HepG2 (cell line): ENCODE measurements around the gene BAIAP3. TPM values are rescaled to one million over a fixed set of nuclear protein-coding genes. Genes with fewer than 3 reads are reported as not detected.

Experiments used
- CAMTA2 ChIP-seq: sonication (generic); formaldehyde crosslinking; IDR thresholded peaks from 2 replicates; pipeline ENCODE4 v1.4.0; 2020; ENCODE audit warnings: mild to moderate bottlenecking, missing genetic modification reagents, borderline replicate concordance
- CBFB ChIP-seq: sonication (generic); formaldehyde crosslinking; IDR thresholded peaks from 2 replicates; pipeline ENCODE4 v1.4.0; 2020; ENCODE audit warnings: missing genetic modification reagents
- DNMT3B ChIP-seq: conservative IDR thresholded peaks from 2 replicates; pipeline ENCODE4 v1.6.1; 2016; ENCODE audit warnings: missing biosample characterization, control low read depth
- GABPA ChIP-seq, 2 experiments: IDR thresholded peaks; 2 replicates each; pipeline ENCODE4 v1.6.1; 2011 to 2016; ENCODE audit warnings: low read depth in 2 of 2, low read length in 1 of 2, missing biosample characterization in 1 of 2, missing genetic modification characterization in 1 of 2
- GPN1 ChIP-seq: sonication (generic); formaldehyde crosslinking; IDR thresholded peaks from 2 replicates; pipeline ENCODE4 v1.5.1; 2020; ENCODE audit warnings: missing genetic modification reagents, borderline replicate concordance
- HDAC1 ChIP-seq: sonication (generic); formaldehyde crosslinking; IDR thresholded peaks from 2 replicates; pipeline ENCODE4 v1.5.1; 2020; ENCODE audit warnings: mild to moderate bottlenecking, missing genetic modification reagents
- JUN ChIP-seq: sonication (generic); formaldehyde crosslinking; IDR thresholded peaks from 2 replicates; pipeline ENCODE4 v1.4.0; 2020; ENCODE audit warnings: mild to moderate bottlenecking, missing genetic modification reagents
- MEIS2 ChIP-seq: sonication (generic); formaldehyde crosslinking; IDR thresholded peaks from 2 replicates; pipeline ENCODE4 v1.9.0; 2021; ENCODE audit warnings: mild to moderate bottlenecking, missing genetic modification reagents
- PLRG1 ChIP-seq: fragments of 450-650 bp; conservative IDR thresholded peaks from 2 replicates; pipeline ENCODE4 v1.6.1; 2016
- RBAK ChIP-seq: sonication (generic); formaldehyde crosslinking; IDR thresholded peaks from 2 replicates; pipeline ENCODE4 v1.5.1; 2020; ENCODE audit warnings: mild to moderate bottlenecking, missing genetic modification reagents
- RXRA ChIP-seq: sonication (generic); formaldehyde crosslinking; IDR thresholded peaks from 2 replicates; pipeline ENCODE4 v1.5.1; 2020; ENCODE audit warnings: missing genetic modification reagents
- SP1 ChIP-seq, 2 experiments: fragments of 450-650 bp in 1 of 2; sonication (generic) in 1 of 2; formaldehyde crosslinking in 1 of 2; IDR thresholded peaks; 2 replicates each; pipeline versions ENCODE4 v1.4.0 to v1.6.1; 2016 to 2020; ENCODE audit warnings: missing genetic modification reagents in 1 of 2
- SP5 ChIP-seq: IDR thresholded peaks from 2 replicates; pipeline ENCODE4 v1.6.1; 2016; ENCODE audit warnings: low read depth, borderline replicate concordance
- SYNCRIP ChIP-seq: fragments of 200-400 bp; formaldehyde crosslinking; IDR thresholded peaks from 2 replicates; pipeline ENCODE4 v1.6.1; 2018; ENCODE audit warnings: mild to moderate bottlenecking, low read depth, low read length; ENCODE audit not compliant: insufficient read depth
- TBX2 ChIP-seq: sonication (generic); formaldehyde crosslinking; IDR thresholded peaks from 2 replicates; pipeline ENCODE4 v1.5.0; 2020; ENCODE audit warnings: missing genetic modification reagents, mild to moderate bottlenecking, borderline replicate concordance
- ZNF232 ChIP-seq: sonication (generic); formaldehyde crosslinking; IDR thresholded peaks from 2 replicates; pipeline ENCODE4 v1.4.0; 2020; ENCODE audit warnings: missing genetic modification reagents, borderline replicate concordance
- ZNF30 ChIP-seq: sonication (generic); formaldehyde crosslinking; IDR thresholded peaks from 2 replicates; pipeline ENCODE4 v1.5.0; 2020; ENCODE audit warnings: mild to moderate bottlenecking, missing genetic modification reagents
- ZNF354B ChIP-seq: sonication (generic); formaldehyde crosslinking; IDR thresholded peaks from 2 replicates; pipeline ENCODE4 v1.8.0; 2022; ENCODE audit warnings: mild to moderate bottlenecking, missing genetic modification reagents
- ZNF543 ChIP-seq: sonication (generic); formaldehyde crosslinking; IDR thresholded peaks from 2 replicates; pipeline ENCODE4 v1.4.0; 2020; ENCODE audit warnings: mild to moderate bottlenecking, missing genetic modification reagents
- ZNF777 ChIP-seq: sonication (generic); formaldehyde crosslinking; IDR thresholded peaks from 2 replicates; pipeline ENCODE4 v1.4.0; 2020; ENCODE audit warnings: missing genetic modification reagents
- polyA plus RNA-seq, 8 experiments: library from polyadenylated mRNA; depleted of rRNA in 3 of 8; stranded (reverse) in 7 of 8; unstranded in 1 of 8; fragments of >200 nt; fragmentation: Illumina TruSeq in 4 of 8; extraction: Trizol in 4 of 8; gene quantifications; 2 replicates each; pipeline versions ENCODE4 v1.2.1 to v1.2.3, GENCODE V29; 2011 to 2016; ENCODE audit warnings: low read depth in 4 of 8, missing spikeins in 1 of 8, mixed read lengths in 1 of 8; ENCODE audit not compliant: insufficient read depth in 1 of 8
- total RNA-seq, 5 experiments: library from RNA; depleted of rRNA; stranded (reverse); fragments of >200 nt; fragmentation: Illumina TruSeq; extraction: Trizol; gene quantifications; 2 replicates each; pipeline ENCODE4 v1.2.3, GENCODE V29; 2016; ENCODE audit warnings: low read depth in 1 of 5
- TF ChIP-seq, protein P1 (sequence below): sonication (generic); formaldehyde crosslinking; IDR thresholded peaks from 2 replicates; pipeline ENCODE4 v1.8.0; 2022; ENCODE audit warnings: mild to moderate bottlenecking, missing genetic modification reagents; ENCODE audit not compliant: insufficient replicate concordance
- TF ChIP-seq, protein P2 (sequence below): sonication (generic); formaldehyde crosslinking; IDR thresholded peaks from 2 replicates; pipeline ENCODE4 v1.8.0; 2022; ENCODE audit warnings: missing genetic modification reagents, mild to moderate bottlenecking, borderline replicate concordance
- TF ChIP-seq, protein P3 (sequence below): sonication (generic); formaldehyde crosslinking; IDR thresholded peaks from 2 replicates; pipeline ENCODE4 v1.4.0; 2020; ENCODE audit warnings: missing genetic modification reagents
- TF ChIP-seq, protein P4 (sequence below): sonication (generic); formaldehyde crosslinking; IDR thresholded peaks from 2 replicates; pipeline ENCODE4 v1.8.0; 2022; ENCODE audit warnings: missing genetic modification reagents, mild to moderate bottlenecking, inconsistent platforms, borderline replicate concordance

BAIAP3 gene
- total and polyA plus RNA-seq, 2 of the 13 experiments (the other 11 are each of a cell fraction or from before 2014, with no cell fraction given), result 3.2 to 5.7 TPM

DNA sequence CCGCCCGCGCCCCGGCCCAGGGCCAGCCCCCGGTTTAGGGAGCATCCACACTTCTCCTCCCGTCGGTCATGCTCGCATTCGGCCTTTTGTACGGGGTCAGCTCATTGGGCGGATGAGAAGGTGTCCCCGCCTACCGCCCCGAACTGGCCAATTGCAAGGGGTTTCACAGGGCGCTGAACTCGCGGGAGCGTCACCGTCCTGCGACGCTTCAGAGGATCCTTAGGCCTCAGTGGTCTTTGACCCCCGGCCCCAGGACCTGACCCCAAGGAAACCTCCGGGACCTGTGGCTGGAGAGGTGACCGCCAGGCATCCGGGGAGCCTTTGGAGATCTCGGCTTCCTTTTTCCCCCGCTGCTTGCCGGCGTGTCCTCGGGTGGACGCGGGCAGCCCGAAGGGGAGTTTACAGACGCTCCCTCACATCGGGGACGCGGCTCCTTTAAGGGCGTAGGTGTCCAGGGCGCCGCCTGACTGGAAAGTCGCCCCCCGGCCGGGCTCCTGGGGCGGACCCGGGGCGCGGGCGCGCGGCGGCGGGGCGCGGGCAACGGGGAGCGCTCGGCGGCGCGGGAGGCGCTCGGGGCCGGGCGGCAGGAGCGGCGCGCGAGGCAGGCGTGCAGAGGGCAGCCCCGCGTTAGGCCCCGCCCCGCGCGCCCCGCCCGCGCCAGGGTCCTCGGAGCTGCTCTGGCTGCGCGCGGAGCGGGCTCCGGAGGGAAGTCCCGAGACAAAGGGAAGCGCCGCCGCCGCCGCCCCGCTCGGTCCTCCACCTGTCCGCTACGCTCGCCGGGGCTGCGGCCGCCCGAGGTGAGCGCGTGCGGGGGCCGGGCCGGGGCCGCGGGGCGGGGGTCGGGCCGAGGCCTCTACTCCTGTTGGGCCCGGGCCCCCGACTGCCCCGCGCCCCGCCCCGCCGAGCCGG lies 24.2 kb upstream of the BAIAP3 start, which contains the start of gene UBE2I (continued):
- TF ChIP-seq MEIS2 (CRISPR knock-in tag) (0 out of 2 replicates have a peak, but pooled peaks have one; percentile 22), HDAC1 (CRISPR knock-in tag) (peak; percentile 52), SP5 (CRISPR knock-in tag) (peak; percentile 76), SP1 (IDR thresholded peaks at IDR 0.05) (no peak), SP1 (CRISPR knock-in tag; IDR thresholded peaks at IDR 0.05) (peak; percentile 94), CAMTA2 (CRISPR knock-in tag) (peak; percentile 55; the same call in 1 of the 2 replicates), CBFB (CRISPR knock-in tag) (0 out of 2 replicates have a peak, but pooled peaks have one; percentile 67), JUN (CRISPR knock-in tag) (no peak), SYNCRIP (no peak), ZNF30 (peak; percentile 90; the same call in 1 of the 2 replicates), DNMT3B (peak; percentile 64), GABPA (IDR thresholded peaks at IDR 0.05; ENCODE audit: low read depth, low read length) (no peak; the same call in 1 of the 2 replicates), GABPA (CRISPR knock-in tag; IDR thresholded peaks at IDR 0.05; ENCODE audit: low read depth) (peak; percentile 43; the same call in 1 of the 2 replicates), TBX2 (CRISPR knock-in tag) (peak; percentile 87), ZNF232 (CRISPR knock-in tag) (peak; percentile 51; the same call in 1 of the 2 replicates), RXRA (peak; percentile 63; the same call in 1 of the 2 replicates), RBAK (CRISPR knock-in tag) (no peak), PLRG1 (no peak), ZNF354B (CRISPR knock-in tag) (no peak), GPN1 (0 out of 2 replicates have a peak, but pooled peaks have one; percentile 49), ZNF777 (peak; percentile 94), ZNF543 (CRISPR knock-in tag) (peak; percentile 76; the same call in 1 of the 2 replicates)
- TF ChIP-seq, protein P1, sequence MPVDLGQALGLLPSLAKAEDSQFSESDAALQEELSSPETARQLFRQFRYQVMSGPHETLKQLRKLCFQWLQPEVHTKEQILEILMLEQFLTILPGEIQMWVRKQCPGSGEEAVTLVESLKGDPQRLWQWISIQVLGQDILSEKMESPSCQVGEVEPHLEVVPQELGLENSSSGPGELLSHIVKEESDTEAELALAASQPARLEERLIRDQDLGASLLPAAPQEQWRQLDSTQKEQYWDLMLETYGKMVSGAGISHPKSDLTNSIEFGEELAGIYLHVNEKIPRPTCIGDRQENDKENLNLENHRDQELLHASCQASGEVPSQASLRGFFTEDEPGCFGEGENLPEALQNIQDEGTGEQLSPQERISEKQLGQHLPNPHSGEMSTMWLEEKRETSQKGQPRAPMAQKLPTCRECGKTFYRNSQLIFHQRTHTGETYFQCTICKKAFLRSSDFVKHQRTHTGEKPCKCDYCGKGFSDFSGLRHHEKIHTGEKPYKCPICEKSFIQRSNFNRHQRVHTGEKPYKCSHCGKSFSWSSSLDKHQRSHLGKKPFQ (CRISPR knock-in tag), result peak; percentile 73
- TF ChIP-seq, protein P2, sequence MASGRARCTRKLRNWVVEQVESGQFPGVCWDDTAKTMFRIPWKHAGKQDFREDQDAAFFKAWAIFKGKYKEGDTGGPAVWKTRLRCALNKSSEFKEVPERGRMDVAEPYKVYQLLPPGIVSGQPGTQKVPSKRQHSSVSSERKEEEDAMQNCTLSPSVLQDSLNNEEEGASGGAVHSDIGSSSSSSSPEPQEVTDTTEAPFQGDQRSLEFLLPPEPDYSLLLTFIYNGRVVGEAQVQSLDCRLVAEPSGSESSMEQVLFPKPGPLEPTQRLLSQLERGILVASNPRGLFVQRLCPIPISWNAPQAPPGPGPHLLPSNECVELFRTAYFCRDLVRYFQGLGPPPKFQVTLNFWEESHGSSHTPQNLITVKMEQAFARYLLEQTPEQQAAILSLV (CRISPR knock-in tag), result peak; percentile 85
- TF ChIP-seq, protein P3, sequence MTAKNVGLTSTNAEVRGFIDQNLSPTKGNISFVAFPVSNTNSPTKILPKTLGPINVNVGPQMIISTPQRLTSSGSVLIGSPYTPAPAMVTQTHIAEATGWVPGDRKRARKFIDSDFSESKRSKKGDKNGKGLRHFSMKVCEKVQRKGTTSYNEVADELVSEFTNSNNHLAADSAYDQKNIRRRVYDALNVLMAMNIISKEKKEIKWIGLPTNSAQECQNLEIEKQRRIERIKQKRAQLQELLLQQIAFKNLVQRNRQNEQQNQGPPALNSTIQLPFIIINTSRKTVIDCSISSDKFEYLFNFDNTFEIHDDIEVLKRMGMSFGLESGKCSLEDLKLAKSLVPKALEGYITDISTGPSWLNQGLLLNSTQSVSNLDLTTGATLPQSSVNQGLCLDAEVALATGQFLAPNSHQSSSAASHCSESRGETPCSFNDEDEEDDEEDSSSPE (CRISPR knock-in tag), result no peak
- TF ChIP-seq, protein P4, sequence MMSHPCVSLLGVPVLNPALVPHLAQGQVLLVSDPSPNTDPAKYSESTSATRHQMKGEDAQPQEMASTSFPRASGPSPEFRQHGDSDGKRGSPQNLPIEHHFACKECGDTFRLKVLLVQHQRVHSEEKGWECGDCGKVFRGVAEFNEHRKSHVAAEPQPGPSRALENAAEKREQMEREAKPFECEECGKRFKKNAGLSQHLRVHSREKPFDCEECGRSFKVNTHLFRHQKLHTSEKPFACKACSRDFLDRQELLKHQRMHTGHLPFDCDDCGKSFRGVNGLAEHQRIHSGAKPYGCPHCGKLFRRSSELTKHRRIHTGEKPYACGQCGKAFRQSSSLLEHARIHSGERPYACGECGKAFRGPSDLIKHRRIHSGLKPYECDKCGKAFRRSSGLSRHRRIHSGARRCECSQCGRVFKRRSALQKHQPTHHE (CRISPR knock-in tag), result no peak; the same call in 1 of the 2 replicates
